Activated CD8-positive, alpha-beta T cell treated with anti-CD3 and anti-CD28 coated beads for 36 hours (primary cell): ENCODE results near the gene PDE9A. TPM values are rescaled to one million over a fixed set of nuclear protein-coding genes. Genes with fewer than 3 reads are reported as not detected.
"Not testable (repeated sequence)": the region's sequence is repeated elsewhere in the genome, so short reads cannot be mapped to it uniquely, and the experiment has no call there.

Experiments used
- ATAC-seq: fragments of 200-7000 bp; cut with Tn5 transposase; one replicate; pipeline ENCODE4 v1.10.0; 2021; ENCODE audit warnings: mild to moderate bottlenecking, moderate library complexity
- CTCF ChIA-PET: fragments of 350-600 bp; sonication (Branson Sonifier 250); formaldehyde crosslinking; loops from one replicate; lab custom pipeline; 2021; ENCODE audit warnings: antibody characterized with exemption; lab: Charles Lee
- POLR2A ChIA-PET: fragments of 350-600 bp; sonication (Branson Sonifier 250); formaldehyde crosslinking; loops from one replicate; lab custom pipeline; 2021; ENCODE audit warnings: antibody characterized with exemption; lab: Charles Lee
- DNase-seq: peaks from one replicate; pipeline ENCODE4 v3.0.0-alpha.2; 2020
- H3K27ac Mint-ChIP-seq: one replicate; pipeline ENCODE4 v1.8.0; 2021; ENCODE audit warnings: mild to moderate bottlenecking, mixed read lengths
- H3K27me3 Mint-ChIP-seq: one replicate; pipeline ENCODE4 v1.8.0; 2021; ENCODE audit warnings: mixed read lengths
- H3K36me3 Mint-ChIP-seq: one replicate; pipeline ENCODE4 v1.8.0; 2021; ENCODE audit warnings: low read depth, mixed read lengths
- H3K4me1 Mint-ChIP-seq: one replicate; pipeline ENCODE4 v1.8.0; 2021; ENCODE audit warnings: low read depth, mixed read lengths
- H3K4me3 Mint-ChIP-seq: one replicate; pipeline ENCODE4 v1.8.0; 2021; ENCODE audit warnings: mild to moderate bottlenecking, moderate library complexity, mixed read lengths
- H3K9me3 Mint-ChIP-seq: one replicate; pipeline ENCODE4 v1.8.0; 2021; ENCODE audit warnings: mixed read lengths
- CTCF ChIP-seq: fragments of 200-600 bp; IDR thresholded peaks from one replicate; pipeline ENCODE4 v1.8.0; 2022; ENCODE audit warnings: antibody characterized with exemption, mild to moderate bottlenecking
- intact Hi-C: fragments of 100-400 bp; cut with micrococcal nuclease; formaldehyde crosslinking; loops from one replicate; pipeline ENCODE4 v1.10.0; 2022
- total RNA-seq, 2 experiments: library from RNA; stranded (reverse); gene quantifications; one replicate each; pipeline ENCODE4 v1.2.3, GENCODE V29; 2021

Gene PDE9A
- total RNA-seq, 2 experiments from 2014 or later: 11.1 to 11.5 TPM

GRCh38 chr21:42705346-42705745, 51.9 kb downstream of the PDE9A start:
- Mint-ChIP-seq H3K9me3 (no peaks in the 10 kb centered on the region), H3K4me3 (no peak overlapping the region), H3K27ac (no peak overlapping the region), H3K4me1 (no peaks in the 10 kb centered on the region), H3K36me3 (no peaks in the 10 kb centered on the region), H3K27me3 (no peaks in the 10 kb centered on the region)
- intact Hi-C loops: no loop called here
- ChIA-PET POLR2A (interaction anchor here (0.5 kb wide), 1 partner anchor 434 kb away, joined by 3 read pairs; no protein-coding TSS in a partner anchor), CTCF (no interaction called here)
- TF ChIP-seq CTCF: no peak
- ATAC-seq (no peak), DNase-seq (no peak)

- CTCF ChIA-PET: no interaction called here
- Mint-ChIP-seq H3K27ac (no peak overlapping the region), H3K4me1 (no peaks in the 10 kb centered on the region), H3K36me3 (no peaks in the 10 kb centered on the region), H3K4me3 (no peak overlapping the region), H3K9me3 (no peaks in the 10 kb centered on the region), H3K27me3 (no peaks in the 10 kb centered on the region)
- no peak for TF ChIP-seq CTCF
- POLR2A ChIA-PET: interaction anchor here (0.5 kb wide), 1 partner anchor 435 kb away, joined by 3 read pairs; no protein-coding TSS in a partner anchor
- DNase-seq (no peak), ATAC-seq (no peak)
- intact Hi-C loops: no loop called here
Measured at GRCh38 chr21:42705746-42706374, 52.4 kb downstream of the PDE9A start.

- DNase-seq (no peak), ATAC-seq (no peak)
- CTCF ChIA-PET: no interaction called here
- Mint-ChIP-seq H3K4me3 (no peak overlapping the region), H3K36me3 (no peaks in the 10 kb centered on the region), H3K4me1 (no peaks in the 10 kb centered on the region), H3K27ac (no peak overlapping the region), H3K27me3 (no peaks in the 10 kb centered on the region), H3K9me3 (no peaks in the 10 kb centered on the region)
- POLR2A ChIA-PET: no interaction called here
- intact Hi-C loops: no loop called here
- no peak for TF ChIP-seq CTCF
Measured at GRCh38 chr21:42706765-42707164, 53.3 kb downstream of the PDE9A start.

GRCh38 chr21:42707207-42707830, 53.9 kb downstream of the PDE9A start:
- H3K27ac Mint-ChIP-seq: no peak overlapping the region
- H3K4me3 Mint-ChIP-seq: no peak overlapping the region
- intact Hi-C loops: no loop called here
- no peaks in the 10 kb centered on the region for H3K27me3 Mint-ChIP-seq
- ChIA-PET POLR2A (no interaction called here), CTCF (no interaction called here)
- H3K36me3 Mint-ChIP-seq: no peaks in the 10 kb centered on the region
- no peak for DNase-seq
- H3K4me1 Mint-ChIP-seq: no peaks in the 10 kb centered on the region
- no peak for TF ChIP-seq CTCF
- ATAC-seq: no peak
- H3K9me3 Mint-ChIP-seq: no peaks in the 10 kb centered on the region

- TF ChIP-seq CTCF: no peak
- ATAC-seq: no peak
- POLR2A ChIA-PET: no interaction called here
- CTCF ChIA-PET: no interaction called here
- Mint-ChIP-seq H3K4me1 (no peaks in the 10 kb centered on the region), H3K9me3 (no peaks in the 10 kb centered on the region), H3K27me3 (no peaks in the 10 kb centered on the region), H3K4me3 (no peak overlapping the region), H3K27ac (no peak overlapping the region), H3K36me3 (no peaks in the 10 kb centered on the region)
- intact Hi-C loops: no loop called here
- no peak for DNase-seq
Measured at GRCh38 chr21:42708107-42708506, 54.7 kb downstream of the PDE9A start.

- H3K36me3 Mint-ChIP-seq, CTCF ChIA-PET, H3K4me3 Mint-ChIP-seq, H3K27ac Mint-ChIP-seq, POLR2A ChIA-PET, intact Hi-C loops, H3K27me3 Mint-ChIP-seq, H3K4me1 Mint-ChIP-seq, DNase-seq, H3K9me3 Mint-ChIP-seq, ATAC-seq: not testable (repeated sequence)
Measured at GRCh38 chr21:42708916-42709315, 55.5 kb downstream of the PDE9A start.
